HepG2 (cell line): ENCODE measurements around the gene CPLX3. TPM values are rescaled to one million over a fixed set of nuclear protein-coding genes. Genes with fewer than 3 reads are reported as not detected.

Experiments used
- ATAC-seq: fragments of 200-7000 bp; cut with Tn5 transposase; 3 replicates; pipeline ENCODE4 v1.9.1; 2020; ENCODE audit warnings: mild to moderate bottlenecking, moderate library complexity
- BruUV-seq: library from RNA; stranded (reverse); fragments of 400-500 nt; replicated peaks from 2 replicates; lab custom pipeline; 2021; lab: Mats Ljungman, UMichigan
- CTCF ChIA-PET: fragments of 300-600 bp; formaldehyde crosslinking; extraction: SDS; loops from one replicate; lab custom pipeline; 2021; ENCODE audit warnings: low total read pairs, inconsistent platforms, low intra/inter-chr PET ratio; lab: Yijun Ruan, JAX
- POLR2A ChIA-PET: fragments of 350-600 bp; sonication (Branson Sonifier 250); formaldehyde crosslinking; loops from one replicate; lab custom pipeline; 2020; ENCODE audit warnings: antibody characterized with exemption, inconsistent platforms; lab: Yijun Ruan, JAX
- DNase-seq: peaks from one replicate; pipeline ENCODE4 v3.0.0-alpha.2; 2015; ENCODE audit warnings: low spot score
- FAIRE-seq: peaks from 3 replicates; lab custom pipeline; 2011; peaks lifted over from hg19 to GRCh38; lab: Jason Lieb, UNC
- H2AFZ ChIP-seq: one replicate; pipeline ENCODE4 v1.6.1; 2011; ENCODE audit warnings: low read length, inconsistent platforms
- H3K27ac ChIP-seq: fragments of 300-600 bp; 3 replicates; pipeline ENCODE4 v1.8.0; 2011; ENCODE audit warnings: mixed run types, mild to moderate bottlenecking, mixed read lengths, low read length, inconsistent platforms; ENCODE audit not compliant: insufficient read depth; ENCODE audit errors: extremely low read length
- H3K27me3 ChIP-seq, 2 experiments: fragments of 200-600 bp in 1 of 2; 2 replicates in 1 of 2; 3 replicates in 1 of 2; pipeline versions ENCODE4 v1.6.0 to v1.8.0; 2011; ENCODE audit warnings: low read length in 2 of 2, mild to moderate bottlenecking in 2 of 2, moderate library complexity in 2 of 2, inconsistent platforms in 1 of 2; ENCODE audit not compliant: insufficient read depth in 2 of 2, control insufficient read depth in 1 of 2
- H3K36me3 ChIP-seq, 2 experiments: fragments of 200-600 bp in 1 of 2; replicated peaks in 1 of 2; 2 replicates in 1 of 2; 3 replicates in 1 of 2; pipeline versions ENCODE4 v1.5.1 to v1.8.0; 2011; ENCODE audit warnings: low read length in 2 of 2, inconsistent platforms in 1 of 2; ENCODE audit not compliant: insufficient read depth in 2 of 2, control insufficient read depth in 1 of 2
- H3K4me1 ChIP-seq: 2 replicates; pipeline ENCODE4 v1.5.1; 2012; ENCODE audit warnings: low read length, inconsistent platforms; ENCODE audit not compliant: insufficient read depth
- H3K4me2 ChIP-seq: 2 replicates; pipeline ENCODE4 v1.6.0; 2011; ENCODE audit warnings: low read depth, low read length, inconsistent platforms
- H3K4me3 ChIP-seq, 3 experiments: fragments of 200-600 bp in 1 of 3; sonication (generic), shearing (Covaris generic) in 1 of 3; replicated peaks in 1 of 3; 2 replicates each; pipeline ENCODE4 v1.5.1; 2011 to 2016; ENCODE audit warnings: low read length in 3 of 3, inconsistent platforms in 2 of 3, low read depth in 2 of 3, mild to moderate bottlenecking in 2 of 3, control low read depth in 1 of 3, mixed read lengths in 1 of 3; ENCODE audit not compliant: insufficient read depth in 1 of 3
- H3K79me2 ChIP-seq: one replicate; pipeline ENCODE4 v1.6.1; 2011; ENCODE audit warnings: low read length, inconsistent platforms; ENCODE audit not compliant: insufficient read depth
- H3K9ac ChIP-seq: 2 replicates; pipeline ENCODE4 v1.6.0; 2011; ENCODE audit warnings: mild to moderate bottlenecking, low read depth, low read length, inconsistent platforms; ENCODE audit not compliant: insufficient read depth
- H3K9me3 ChIP-seq: 2 replicates; pipeline ENCODE4 v1.5.1; 2012; ENCODE audit warnings: mild to moderate bottlenecking, low read length
- H4K20me1 ChIP-seq: 2 replicates; pipeline ENCODE4 v1.6.0; 2011; ENCODE audit warnings: inconsistent platforms, mild to moderate bottlenecking, low read length, moderate library complexity; ENCODE audit not compliant: insufficient read depth
- HMG20A ChIP-seq: IDR thresholded peaks from 2 replicates; pipeline ENCODE4 v1.6.1; 2016; ENCODE audit warnings: borderline replicate concordance
- MXD3 ChIP-seq: IDR thresholded peaks from 2 replicates; pipeline ENCODE4 v1.6.1; 2016; ENCODE audit warnings: mild to moderate bottlenecking, missing biosample characterization, missing genetic modification reagents
- NCOA2 ChIP-seq: sonication (generic); formaldehyde crosslinking; IDR thresholded peaks from 2 replicates; pipeline ENCODE4 v1.8.0; 2022; ENCODE audit warnings: inconsistent platforms
- PHB2 ChIP-seq: fragments of 450-650 bp; IDR thresholded peaks from 2 replicates; pipeline ENCODE4 v1.6.1; 2018; ENCODE audit not compliant: partially characterized antibody
- ZNF121 ChIP-seq: sonication (generic); formaldehyde crosslinking; IDR thresholded peaks from 2 replicates; pipeline ENCODE4 v1.5.0; 2020; ENCODE audit warnings: mild to moderate bottlenecking, missing genetic modification reagents
- ZNF672 ChIP-seq: sonication (generic); formaldehyde crosslinking; IDR thresholded peaks from 2 replicates; pipeline ENCODE4 v1.8.1; 2022; ENCODE audit warnings: missing genetic modification reagents
- WGBS: methylation state at CpG from one replicate; pipeline ENCODE4 v1.1.6; 2017; ENCODE audit warnings: low lambda C conversion rate; 5-methylcytosine and 5-hydroxymethylcytosine counted together
- in situ Hi-C: cut with HindIII; loops from 2 replicates; pipeline ENCODE4 v1.10.0; 2017; ENCODE audit warnings: low pct_unique_long_range_greater_than_20kb; ENCODE audit not compliant: extremely low pct_ligation_motif_present
- intact Hi-C: fragments of 100-400 bp; cut with micrococcal nuclease; formaldehyde crosslinking; loops from one replicate; pipeline ENCODE4 v1.10.0; 2022; ENCODE audit not compliant: unreplicated experiment
- polyA plus RNA-seq, 8 experiments: library from polyadenylated mRNA; depleted of rRNA in 3 of 8; stranded (reverse) in 7 of 8; unstranded in 1 of 8; fragments of >200 nt; fragmentation: Illumina TruSeq in 4 of 8; extraction: Trizol in 4 of 8; gene quantifications; 2 replicates each; pipeline versions ENCODE4 v1.2.1 to v1.2.3, GENCODE V29; 2011 to 2016; ENCODE audit warnings: low read depth in 4 of 8, missing spikeins in 1 of 8, mixed read lengths in 1 of 8; ENCODE audit not compliant: insufficient read depth in 1 of 8
- total RNA-seq, 5 experiments: library from RNA; depleted of rRNA; stranded (reverse); fragments of >200 nt; fragmentation: Illumina TruSeq; extraction: Trizol; gene quantifications; 2 replicates each; pipeline ENCODE4 v1.2.3, GENCODE V29; 2016; ENCODE audit warnings: low read depth in 1 of 5

CPLX3 gene
- total and polyA plus RNA-seq, 2 of the 13 experiments (the other 11 are each of a cell fraction or from before 2014, with no cell fraction given) = not detected

GRCh38 chr15:74854453-74855022, 28.1 kb downstream of the CPLX3 start (continued):
- no peak for TF ChIP-seq PHB2

- no peaks in the 10 kb centered on the region for H3K27me3 ChIP-seq
- ChIA-PET CTCF (no interaction called here), POLR2A (no interaction called here)
- H3K36me3 ChIP-seq = peaks cover 18 to 38% of the 10 kb centered on the region in 2 experiments; a peak in 4 of 5 replicates
- H3K79me2 ChIP-seq = peaks cover 12% of the 10 kb centered on the region
- no peaks in the 10 kb centered on the region for H3K9me3 ChIP-seq
- no peak overlapping the region for H3K4me2 ChIP-seq
- no peak overlapping the region for H3K4me3 ChIP-seq
- no peak overlapping the region for H3K27ac ChIP-seq
- no peak overlapping the region for H3K9ac ChIP-seq
- intact Hi-C loops (loop anchor here (2.0 kb wide), 1 partner anchor 13 kb away; the partner anchor contains the start of gene ULK3), in situ Hi-C loops (no loop called here)
- FAIRE-seq (no peak), DNase-seq (no peak), ATAC-seq (no peak)
- 0 out of 2 replicates have a peak, but pooled peaks cover 3% of the 10 kb centered on the region for H4K20me1 ChIP-seq
- H2AFZ ChIP-seq = no peak overlapping the region
- BruUV-seq = no TSS peak
- 98% methylated on average over 2 of the region's 2 CpGs for WGBS
- TF ChIP-seq NCOA2 (CRISPR knock-in tag) = no peak
- TF ChIP-seq ZNF672 (CRISPR knock-in tag) = no peak
- no peak for TF ChIP-seq MXD3 (CRISPR knock-in tag)
- peaks cover 25% of the 10 kb centered on the region for H3K4me1 ChIP-seq
Measured at GRCh38 chr15:74855857-74856256, 29.4 kb downstream of the CPLX3 start.

- H3K9me3 ChIP-seq = no peaks in the 10 kb centered on the region
- no TSS peak for BruUV-seq
- no peak overlapping the region for H3K9ac ChIP-seq
- H2AFZ ChIP-seq = no peak overlapping the region
- ATAC-seq (no peak), DNase-seq (no peak)
- H3K4me2 ChIP-seq = no peak overlapping the region
- peaks cover 12% of the 10 kb centered on the region for H3K79me2 ChIP-seq
- peaks cover 17 to 31% of the 10 kb centered on the region in 2 experiments; a peak in 4 of 5 replicates for H3K36me3 ChIP-seq
- TF ChIP-seq ZNF121 (CRISPR knock-in tag) = 0 out of 2 replicates have a peak, but pooled peaks have one; percentile 35
- TF ChIP-seq HMG20A (CRISPR knock-in tag) = no peak
- TF ChIP-seq, all 625 proteins: peak for 1
- Histone ChIP-seq H3K27ac (no peak overlapping the region), H3K4me3 (no peak overlapping the region), H4K20me1 (0 out of 2 replicates have a peak, but pooled peaks cover 3% of the 10 kb centered on the region), H3K4me1 (peaks cover 20% of the 10 kb centered on the region), H3K27me3 (no peaks in the 10 kb centered on the region)
- intact Hi-C loops = loop anchor here (2.0 kb wide), 1 partner anchor 14 kb away; the partner anchor contains the start of gene ULK3
- ChIA-PET CTCF (no interaction called here), POLR2A (no interaction called here)
- FAIRE-seq = no peak
- in situ Hi-C loops = no loop called here
- WGBS = 100% methylated on average over 1 of the region's 1 CpG
Measured at GRCh38 chr15:74856537-74856936, 30.1 kb downstream of the CPLX3 start.
